Hepatocyte (in vitro differentiated cells): Measurements from ENCODE around the gene HERC3. TPM values are rescaled to one million over a fixed set of nuclear protein-coding genes. Genes with fewer than 3 reads are reported as not detected.

ENCODE experiments used
- DNase-seq: peaks from one replicate; pipeline ENCODE4 v3.0.0-alpha.2; 2016; ENCODE audit warnings: low spot score
- H2AFZ ChIP-seq: fragments of 200-600 bp; sonication (generic); 2 replicates; pipeline ENCODE4 v1.6.0; 2016; ENCODE audit warnings: antibody characterized with exemption, mild to moderate bottlenecking
- H3K27ac ChIP-seq: fragments of 200-600 bp; sonication (generic); 2 replicates; pipeline ENCODE4 v1.5.1; 2016; ENCODE audit warnings: mild to moderate bottlenecking
- H3K27me3 ChIP-seq: fragments of 200-600 bp; sonication (generic); 2 replicates; pipeline ENCODE4 v1.6.1; 2016
- H3K36me3 ChIP-seq: fragments of 200-600 bp; sonication (generic); replicated peaks from 2 replicates; pipeline ENCODE4 v1.5.1; 2016; ENCODE audit warnings: low read depth; ENCODE audit not compliant: insufficient read depth
- H3K4me1 ChIP-seq: fragments of 200-600 bp; sonication (generic); 2 replicates; pipeline ENCODE4 v1.5.1; 2016; ENCODE audit warnings: mild to moderate bottlenecking, moderate library complexity; ENCODE audit not compliant: insufficient read depth
- H3K4me2 ChIP-seq: fragments of 200-600 bp; sonication (generic); 2 replicates; pipeline ENCODE4 v1.6.0; 2016
- H3K4me3 ChIP-seq: fragments of 200-600 bp; sonication (generic); 2 replicates; pipeline ENCODE4 v1.5.1; 2016; ENCODE audit warnings: mild to moderate bottlenecking
- H3K79me2 ChIP-seq: fragments of 200-600 bp; sonication (generic); 2 replicates; pipeline ENCODE4 v1.6.0; 2017; ENCODE audit warnings: mild to moderate bottlenecking
- H3K9me2 ChIP-seq: fragments of 200-600 bp; sonication (generic); replicated peaks from 2 replicates; pipeline ENCODE4 v1.6.0; 2017; ENCODE audit warnings: mild to moderate bottlenecking; ENCODE audit not compliant: insufficient read depth
- H3K9me3 ChIP-seq: fragments of 200-600 bp; sonication (generic); 2 replicates; pipeline ENCODE4 v1.5.1; 2016; ENCODE audit warnings: low read depth, mild to moderate bottlenecking
- H4K20me1 ChIP-seq: fragments of 200-600 bp; sonication (generic); 2 replicates; pipeline ENCODE4 v1.6.0; 2016; ENCODE audit warnings: mild to moderate bottlenecking; ENCODE audit not compliant: insufficient read depth, poor library complexity, severe bottlenecking
- EZH2 ChIP-seq: fragments of 200-600 bp; sonication (generic); IDR thresholded peaks from 2 replicates; pipeline ENCODE4 v1.6.1; 2016; ENCODE audit warnings: antibody characterized with exemption, mild to moderate bottlenecking, borderline replicate concordance
- EZH2phosphoT487 ChIP-seq: fragments of 200-600 bp; sonication (generic); IDR thresholded peaks from one replicate; pipeline ENCODE4 v1.6.1; 2018; ENCODE audit warnings: antibody characterized with exemption, mild to moderate bottlenecking, low read depth, moderate library complexity; ENCODE audit not compliant: unreplicated experiment, severe bottlenecking
- WGBS: methylation state at CpG from one replicate; pipeline ENCODE4 v1.1.6; 2016; ENCODE audit warnings: low lambda C conversion rate; ENCODE audit errors: missing lambda C conversion rate; 5-methylcytosine and 5-hydroxymethylcytosine counted together
- polyA plus RNA-seq: library from polyadenylated mRNA; unstranded; fragments of >200 nt; fragmentation: Nextera tagmentation; extraction: Ambion mirVana; gene quantifications from 2 replicates; pipeline ENCODE4 v1.2.1, GENCODE V29; 2016
- total RNA-seq: library from RNA; depleted of rRNA; stranded (reverse); fragments of >200 nt; gene quantifications from 2 replicates; pipeline ENCODE4 v1.2.3, GENCODE V29; 2014
- TF ChIP-seq, protein P1 (sequence below): fragments of 200-600 bp; sonication (generic); IDR thresholded peaks from 2 replicates; pipeline ENCODE4 v1.5.1; 2016; ENCODE audit warnings: antibody characterized with exemption, mild to moderate bottlenecking; ENCODE audit not compliant: poor library complexity

HERC3 gene
- total and polyA plus RNA-seq, 2 experiments from 2014 or later, result 8.6 to 13.2 TPM

DNA sequence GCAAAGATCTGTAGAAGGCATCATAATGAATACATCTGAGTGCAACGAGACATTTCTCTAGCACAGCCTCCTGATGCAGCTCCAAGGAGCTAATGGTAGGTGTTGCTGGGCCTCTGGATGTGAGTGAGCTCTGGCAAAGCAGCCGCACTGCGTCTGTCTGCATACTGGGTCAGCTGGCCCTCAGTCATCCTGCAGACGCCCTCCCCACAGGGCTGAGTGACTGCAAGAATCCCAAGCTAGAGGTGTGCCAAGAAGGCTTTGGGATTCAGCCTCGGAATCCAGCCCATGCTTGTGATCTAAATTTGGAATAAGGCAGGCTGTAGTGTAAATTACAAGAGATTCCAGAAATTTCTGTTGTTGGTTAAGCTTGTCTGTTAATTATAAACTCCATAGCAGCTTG lies 18.5 kb downstream of the HERC3 start:
- H3K36me3 ChIP-seq, result no peaks in the 10 kb centered on the region
- peaks cover 3% of the 10 kb centered on the region for H3K79me2 ChIP-seq
- peaks cover 24% of the 10 kb centered on the region for H3K4me1 ChIP-seq
- H3K9me2 ChIP-seq, result no peaks in the 10 kb centered on the region
- H3K9me3 ChIP-seq, result no peaks in the 10 kb centered on the region
- H3K27me3 ChIP-seq, result no peaks in the 10 kb centered on the region
- TF ChIP-seq, protein P1, sequence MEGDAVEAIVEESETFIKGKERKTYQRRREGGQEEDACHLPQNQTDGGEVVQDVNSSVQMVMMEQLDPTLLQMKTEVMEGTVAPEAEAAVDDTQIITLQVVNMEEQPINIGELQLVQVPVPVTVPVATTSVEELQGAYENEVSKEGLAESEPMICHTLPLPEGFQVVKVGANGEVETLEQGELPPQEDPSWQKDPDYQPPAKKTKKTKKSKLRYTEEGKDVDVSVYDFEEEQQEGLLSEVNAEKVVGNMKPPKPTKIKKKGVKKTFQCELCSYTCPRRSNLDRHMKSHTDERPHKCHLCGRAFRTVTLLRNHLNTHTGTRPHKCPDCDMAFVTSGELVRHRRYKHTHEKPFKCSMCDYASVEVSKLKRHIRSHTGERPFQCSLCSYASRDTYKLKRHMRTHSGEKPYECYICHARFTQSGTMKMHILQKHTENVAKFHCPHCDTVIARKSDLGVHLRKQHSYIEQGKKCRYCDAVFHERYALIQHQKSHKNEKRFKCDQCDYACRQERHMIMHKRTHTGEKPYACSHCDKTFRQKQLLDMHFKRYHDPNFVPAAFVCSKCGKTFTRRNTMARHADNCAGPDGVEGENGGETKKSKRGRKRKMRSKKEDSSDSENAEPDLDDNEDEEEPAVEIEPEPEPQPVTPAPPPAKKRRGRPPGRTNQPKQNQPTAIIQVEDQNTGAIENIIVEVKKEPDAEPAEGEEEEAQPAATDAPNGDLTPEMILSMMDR, result no peak
- TF ChIP-seq EZH2 (no peak), EZH2phosphoT487 (no peak)
- H4K20me1 ChIP-seq, result no peaks in the 10 kb centered on the region
- 85% methylated on average over 5 of the region's 5 CpGs for WGBS
- no peak overlapping the region for H3K4me3 ChIP-seq
- no peak overlapping the region for H3K4me2 ChIP-seq
- H3K27ac ChIP-seq, result peak overlapping the region; percentile 78
- no peak overlapping the region for H2AFZ ChIP-seq
- DNase-seq, result no peak

DNA sequence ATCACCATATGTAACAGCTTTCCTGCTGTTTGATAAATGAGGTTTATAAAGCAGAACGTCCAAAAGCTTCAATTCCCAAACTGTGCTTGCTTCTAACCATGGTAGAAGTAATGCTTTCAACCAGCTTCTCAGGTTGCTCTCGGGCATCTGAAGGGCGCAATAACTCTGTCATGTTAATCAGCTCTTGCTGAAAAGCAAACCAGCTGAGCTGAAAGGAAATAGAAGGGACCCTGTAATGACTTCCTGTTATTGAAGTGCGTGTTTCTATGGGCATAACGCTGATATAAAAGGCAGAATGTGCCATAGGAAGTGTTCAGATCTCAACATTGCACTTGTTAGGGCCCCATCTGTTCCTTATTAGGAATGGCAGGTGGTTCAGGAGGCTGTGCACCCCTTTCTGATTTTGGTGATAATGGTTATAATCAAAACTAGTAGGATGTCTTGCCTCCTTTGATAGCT lies 21.2 kb downstream of the HERC3 start:
- WGBS, result 41% methylated on average over 5 of the region's 5 CpGs
- H3K27ac ChIP-seq, result peak overlapping the region; percentile 73
- H3K4me1 ChIP-seq, result peaks cover 24% of the 10 kb centered on the region
- TF ChIP-seq, protein P1, result no peak
- TF ChIP-seq EZH2phosphoT487 (no peak), EZH2 (no peak)
- H3K27me3 ChIP-seq, result no peaks in the 10 kb centered on the region
- H3K9me2 ChIP-seq, result no peaks in the 10 kb centered on the region
- peaks cover 3% of the 10 kb centered on the region for H3K79me2 ChIP-seq
- H3K4me3 ChIP-seq, result no peak overlapping the region
- H3K4me2 ChIP-seq, result no peak overlapping the region
- no peaks in the 10 kb centered on the region for H4K20me1 ChIP-seq
- H2AFZ ChIP-seq, result no peak overlapping the region
- H3K36me3 ChIP-seq, result no peaks in the 10 kb centered on the region
- DNase-seq, result no peak
- H3K9me3 ChIP-seq, result no peaks in the 10 kb centered on the region

DNA sequence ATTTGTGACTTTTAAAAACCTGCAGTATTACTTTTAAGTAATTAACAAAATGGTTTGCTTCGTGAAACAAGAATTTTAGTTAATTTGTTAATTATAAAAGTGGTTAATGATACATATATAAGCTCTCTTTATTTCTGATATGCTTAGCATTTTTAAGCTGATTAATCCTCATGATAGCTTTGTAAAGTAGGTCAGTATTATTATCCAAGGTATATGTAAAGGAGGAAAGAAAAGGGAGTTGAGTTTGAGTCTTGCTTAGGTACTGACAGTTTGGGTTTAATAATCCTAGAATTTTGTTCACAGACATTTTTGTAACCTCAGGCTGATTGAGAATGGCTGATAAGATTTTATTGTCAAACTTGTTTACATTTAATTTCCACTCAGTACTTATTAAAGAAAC lies 21.8 kb downstream of the HERC3 start:
- no peak overlapping the region for H3K4me2 ChIP-seq
- no peak overlapping the region for H3K4me3 ChIP-seq
- no peak overlapping the region for H3K27ac ChIP-seq
- 83% methylated on average over 1 of the region's 1 CpG for WGBS
- DNase-seq, result no peak
- H3K27me3 ChIP-seq, result no peaks in the 10 kb centered on the region
- peaks cover 24% of the 10 kb centered on the region for H3K4me1 ChIP-seq
- H4K20me1 ChIP-seq, result peaks cover under 1% of the 10 kb centered on the region
- no peaks in the 10 kb centered on the region for H3K36me3 ChIP-seq
- H3K9me3 ChIP-seq, result no peaks in the 10 kb centered on the region
- H3K9me2 ChIP-seq, result no peaks in the 10 kb centered on the region
- no peak for TF ChIP-seq EZH2phosphoT487
- TF ChIP-seq EZH2, result no peak
- no peak overlapping the region for H2AFZ ChIP-seq
- H3K79me2 ChIP-seq, result peaks cover 3% of the 10 kb centered on the region

DNA sequence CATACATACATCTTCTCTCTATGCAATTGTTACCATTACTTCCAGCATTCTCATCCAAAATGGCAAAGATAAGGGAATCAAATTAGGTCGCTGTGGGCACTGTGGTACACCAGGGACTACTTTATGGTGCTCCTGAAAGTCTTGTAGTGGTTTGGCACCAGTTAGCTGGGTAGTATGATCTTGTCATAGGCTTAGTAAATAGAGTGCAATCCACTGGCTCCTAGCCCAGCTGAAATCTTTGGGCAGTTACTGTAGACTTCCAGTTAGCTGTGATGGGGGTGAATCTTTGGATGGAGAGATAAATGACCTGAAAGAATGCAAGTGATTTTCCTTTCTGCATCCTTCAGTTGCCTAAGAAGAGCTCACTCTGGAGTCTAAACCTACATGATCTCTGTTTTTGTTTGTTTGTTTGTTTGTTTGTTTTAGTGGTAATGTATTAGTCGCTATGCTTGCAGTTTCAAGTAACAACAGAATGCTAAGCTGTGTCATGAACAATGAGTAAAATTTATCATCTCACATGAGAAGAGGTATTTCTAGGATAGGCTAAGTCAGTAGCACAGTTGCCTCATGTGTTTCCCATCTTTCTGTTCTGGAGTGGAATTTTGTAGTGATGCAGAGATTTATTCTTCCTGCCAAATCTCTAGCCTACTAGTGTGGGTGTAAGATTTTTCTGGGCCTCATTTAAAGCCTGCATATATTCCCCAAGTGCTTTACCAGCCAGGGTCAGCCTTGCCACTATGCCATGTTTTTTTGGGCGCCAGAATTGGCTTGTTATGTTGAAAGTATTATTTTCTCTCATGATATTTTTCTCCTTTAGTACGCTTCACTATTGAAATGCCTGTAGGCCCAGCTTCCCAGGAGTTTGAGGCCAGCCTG lies 24.2 kb downstream of the HERC3 start:
- H3K4me3 ChIP-seq, result no peak overlapping the region
- 97% methylated on average over 4 of the region's 4 CpGs for WGBS
- H3K79me2 ChIP-seq, result peaks cover 3% of the 10 kb centered on the region
- H3K36me3 ChIP-seq, result no peaks in the 10 kb centered on the region
- no peak overlapping the region for H3K4me2 ChIP-seq
- H2AFZ ChIP-seq, result no peak overlapping the region
- H3K27me3 ChIP-seq, result no peaks in the 10 kb centered on the region
- peaks cover 16% of the 10 kb centered on the region for H3K4me1 ChIP-seq
- no peak for TF ChIP-seq EZH2phosphoT487
- peaks cover 3% of the 10 kb centered on the region for H4K20me1 ChIP-seq
- H3K9me3 ChIP-seq, result no peaks in the 10 kb centered on the region
- H3K27ac ChIP-seq, result no peak overlapping the region
- H3K9me2 ChIP-seq, result no peaks in the 10 kb centered on the region
- DNase-seq, result no peak
